NAMALWA (cell line): ENCODE measurements around the gene DIP2B.
"Not testable (repeated sequence)": the region's sequence is repeated elsewhere in the genome, so short reads cannot be mapped to it uniquely, and the experiment has no call there.

Experiments
- DNase-seq: peaks from one replicate; pipeline ENCODE4 v3.0.0-alpha.2; 2015; ENCODE audit warnings: low spot score

The DIP2B gene

GRCh38 chr12:50550530-50551223 is 45.9 kb downstream of the DIP2B start:
- no peak for DNase-seq

DNA sequence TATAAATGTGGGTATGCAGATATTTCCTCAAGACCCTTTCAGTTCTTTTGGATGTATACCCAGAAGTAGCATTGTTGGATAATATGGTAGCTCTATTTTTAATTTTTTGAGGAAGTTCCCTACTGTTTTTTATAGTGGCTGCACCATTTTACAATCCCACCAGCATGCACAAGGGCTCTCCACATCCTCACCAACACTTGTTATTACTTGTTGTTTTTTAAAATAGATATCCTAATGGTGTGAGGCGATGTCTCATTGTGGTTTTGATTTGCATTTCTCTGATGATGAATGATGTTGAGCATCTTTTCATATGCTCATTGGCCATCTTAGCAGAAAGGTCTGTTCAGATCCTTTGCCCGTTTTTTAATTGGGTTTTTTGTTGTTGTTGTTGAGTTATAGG is 47.1 kb downstream of the DIP2B start:
- no peak for DNase-seq

DNA sequence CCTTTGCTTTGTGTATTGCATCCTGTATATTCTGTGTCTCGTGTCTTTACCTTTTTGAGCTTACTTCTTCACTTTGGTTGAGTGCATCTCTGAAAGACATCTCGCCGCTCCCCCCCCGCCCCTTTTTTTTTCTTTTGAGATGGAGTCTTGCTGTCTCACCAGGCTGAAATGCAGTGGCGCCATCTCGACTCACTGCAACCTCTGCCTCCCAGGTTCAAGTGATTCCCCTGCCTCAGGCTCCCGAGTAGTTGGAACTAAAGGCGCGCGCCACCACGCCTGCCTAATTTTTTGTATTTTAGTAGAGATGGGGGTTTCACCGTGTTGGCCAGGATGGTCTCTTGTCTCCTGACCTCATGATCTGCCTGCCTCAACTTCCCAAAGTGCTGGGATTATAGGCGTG is 49.9 kb downstream of the DIP2B start:
- no peak for DNase-seq

- DNase-seq = no peak
These were observed 50.7 kb downstream of the DIP2B start for GRCh38 chr12:50555471-50555885.

DNA sequence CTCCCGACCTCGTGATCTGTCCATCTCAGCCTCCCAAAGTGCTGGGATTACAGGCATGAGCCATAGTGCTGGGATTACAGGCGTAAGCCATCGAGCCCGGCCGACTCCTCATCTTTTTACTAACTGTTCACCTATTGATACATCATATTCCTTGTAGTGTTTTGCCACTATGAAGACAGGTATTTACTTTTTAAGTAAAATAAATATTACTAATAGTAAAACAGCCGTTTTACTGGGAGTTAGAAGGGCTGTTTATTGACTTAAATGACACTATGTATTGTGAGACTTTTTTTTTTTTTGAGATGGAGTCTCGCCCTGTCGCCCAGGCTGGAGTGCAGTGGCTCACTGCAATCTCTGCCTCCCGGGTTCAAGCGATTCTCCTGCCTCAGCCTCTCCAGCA is 51.5 kb downstream of the DIP2B start:
- no peak for DNase-seq

GRCh38 chr12:50556796-50557195 is 52.0 kb downstream of the DIP2B start:
- DNase-seq = not testable (repeated sequence)

DNA sequence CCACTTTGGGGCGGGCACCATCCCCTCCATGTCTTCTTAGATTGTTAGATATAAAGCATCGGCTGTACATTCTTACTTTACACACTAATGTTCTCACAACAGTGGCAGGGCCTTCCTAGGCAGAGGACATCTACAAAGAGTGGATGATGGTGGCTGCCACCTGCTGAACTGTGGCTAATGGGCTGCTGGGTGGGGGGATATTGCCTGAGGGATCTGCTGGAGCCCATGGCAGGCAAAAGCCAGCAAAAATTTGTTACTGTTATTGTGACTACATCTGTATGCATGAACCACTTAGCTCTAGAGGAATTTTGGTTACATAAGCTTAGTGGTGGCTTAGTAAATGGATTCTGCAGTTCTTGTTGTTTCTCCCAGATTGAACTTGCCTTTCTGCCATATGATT is 52.6 kb downstream of the DIP2B start:
- DNase-seq = no peak

GRCh38 chr12:50558970-50559369 is 54.2 kb downstream of the DIP2B start:
- DNase-seq = no peak

DNA sequence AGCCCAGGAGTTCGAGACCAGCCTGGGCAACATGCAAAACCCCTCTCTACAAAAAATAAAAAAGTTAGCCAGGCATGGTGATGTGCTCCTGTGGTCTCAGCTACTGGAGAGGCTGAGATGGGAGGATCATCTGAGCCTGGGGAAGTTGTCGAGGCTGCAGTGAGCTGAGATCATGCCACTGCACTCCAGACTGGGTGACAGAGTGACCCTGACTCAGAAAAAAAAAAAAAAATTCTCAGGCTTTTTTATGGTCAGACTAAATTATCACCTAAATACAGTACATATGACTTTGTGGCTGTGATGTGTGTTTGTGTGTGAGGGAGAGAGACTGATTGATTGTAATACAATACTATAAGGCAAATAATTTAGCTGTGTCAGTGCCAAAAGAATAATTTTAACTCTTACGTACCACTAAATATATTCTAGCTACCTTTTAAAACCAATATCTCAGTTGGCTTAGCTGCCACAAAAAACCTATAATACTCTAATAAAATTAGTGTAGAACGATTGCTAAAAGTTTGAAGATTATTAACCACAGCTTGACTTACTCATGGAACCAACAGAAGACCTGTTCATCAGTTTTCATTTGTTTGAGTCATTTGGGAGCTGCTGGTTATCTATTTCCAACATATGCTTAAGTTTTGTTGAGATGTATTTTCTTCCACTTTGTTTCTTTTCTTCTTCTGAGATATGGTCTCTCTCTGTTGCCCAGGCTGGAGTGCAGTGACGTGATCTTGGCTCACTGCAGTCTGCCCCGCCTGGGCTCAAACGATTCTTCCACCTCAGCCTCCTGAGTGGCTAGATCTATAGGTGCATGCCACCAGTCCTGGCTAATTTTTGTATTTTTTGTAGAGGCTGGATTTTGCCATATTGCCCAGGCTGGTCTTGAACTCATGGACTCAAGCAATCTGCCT is 58.0 kb downstream of the DIP2B start:
- DNase-seq = no peak

- DNase-seq = no peak
These were observed 58.6 kb downstream of the DIP2B start for GRCh38 chr12:50563434-50563787.

- no peak for DNase-seq
These were observed 59.6 kb downstream of the DIP2B start for GRCh38 chr12:50564237-50564947.

DNA sequence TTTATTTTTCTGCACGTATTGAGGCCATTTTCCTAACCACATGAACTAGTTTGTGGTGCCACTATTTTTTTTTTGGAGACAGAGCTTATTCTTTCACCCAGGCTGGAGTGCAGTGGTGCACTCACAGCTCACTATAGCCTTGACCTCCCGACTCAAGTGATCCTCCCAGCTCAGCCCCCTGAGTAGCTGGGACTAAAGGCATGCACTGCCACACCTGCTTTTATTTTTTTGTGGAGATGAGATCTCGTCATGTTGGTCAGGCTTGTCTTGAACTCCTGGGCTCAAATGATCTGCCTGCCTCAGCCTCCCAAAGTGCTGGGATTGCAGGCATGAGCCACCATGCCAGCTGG is 60.1 kb downstream of the DIP2B start:
- DNase-seq = no peak

- DNase-seq = no peak
These were observed 61.3 kb downstream of the DIP2B start for GRCh38 chr12:50566066-50566465.

- no peak for DNase-seq
These were observed 63.1 kb downstream of the DIP2B start for GRCh38 chr12:50567926-50568325.

- DNase-seq = no peak
These were observed 63.7 kb downstream of the DIP2B start for GRCh38 chr12:50568338-50569091.

GRCh38 chr12:50569321-50569720 is 64.5 kb downstream of the DIP2B start:
- DNase-seq = no peak

DNA sequence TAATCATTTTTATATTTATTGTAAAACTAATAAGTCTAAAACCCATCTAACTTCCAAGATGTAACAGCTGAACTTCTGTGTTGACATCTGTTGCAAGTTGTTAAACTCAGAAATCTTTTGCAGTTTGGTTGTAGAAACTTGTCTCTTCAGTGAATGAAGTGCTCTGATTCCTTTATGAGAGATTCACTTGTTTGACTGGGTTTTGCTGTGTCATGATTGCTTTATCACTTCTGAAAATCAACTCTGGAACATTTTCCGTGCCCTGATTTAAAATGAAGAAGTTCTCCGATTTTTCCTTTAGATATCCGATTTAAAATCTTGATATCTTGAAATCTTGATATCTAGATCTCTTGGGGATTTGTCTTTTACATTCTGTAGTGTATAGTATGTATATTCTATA is 65.1 kb downstream of the DIP2B start:
- DNase-seq = no peak

GRCh38 chr12:50571786-50572185 is 67.0 kb downstream of the DIP2B start:
- DNase-seq = no peak

- peak; percentile 11 for DNase-seq
These were observed 67.5 kb downstream of the DIP2B start for GRCh38 chr12:50572287-50572686.

- no peak for DNase-seq
These were observed 68.0 kb downstream of the DIP2B start for GRCh38 chr12:50572760-50573159.

GRCh38 chr12:50573271-50573670 is 68.5 kb downstream of the DIP2B start:
- DNase-seq = no peak
